Stomach (tissue), 4 donors: ENCODE results near the gene CHMP4A.

Experiments
- EP300 ChIP-seq: sonication (generic); formaldehyde crosslinking; IDR thresholded peaks from one replicate; pipeline ENCODE4 v1.6.1; 2017; ENCODE audit warnings: antibody characterized with exemption
- POLR2A ChIP-seq, 4 donors: fragments of 450-650 bp; IDR thresholded peaks; one replicate each; pipeline ENCODE4 v1.6.1; 2016; ENCODE audit warnings: antibody characterized with exemption in 4 of 4, control low read depth in 2 of 4, mild to moderate bottlenecking in 1 of 4, moderate library complexity in 1 of 4
- POLR2AphosphoS5 ChIP-seq, 3 donors: sonication (generic); formaldehyde crosslinking; IDR thresholded peaks; one replicate each; pipeline ENCODE4 v1.6.1; 2016; ENCODE audit warnings: antibody characterized with exemption in 3 of 3
- TF ChIP-seq, protein P1 (sequence below), 7 experiments: fragments of 450-650 bp in 4 of 7; fragments of 200-600 bp in 3 of 7; sonication (generic) in 3 of 7; IDR thresholded peaks; one replicate each; pipeline ENCODE4 v1.5.1; 2016 to 2019; ENCODE audit warnings: antibody characterized with exemption in 7 of 7, control low read depth in 2 of 7, mild to moderate bottlenecking in 1 of 7

DNA sequence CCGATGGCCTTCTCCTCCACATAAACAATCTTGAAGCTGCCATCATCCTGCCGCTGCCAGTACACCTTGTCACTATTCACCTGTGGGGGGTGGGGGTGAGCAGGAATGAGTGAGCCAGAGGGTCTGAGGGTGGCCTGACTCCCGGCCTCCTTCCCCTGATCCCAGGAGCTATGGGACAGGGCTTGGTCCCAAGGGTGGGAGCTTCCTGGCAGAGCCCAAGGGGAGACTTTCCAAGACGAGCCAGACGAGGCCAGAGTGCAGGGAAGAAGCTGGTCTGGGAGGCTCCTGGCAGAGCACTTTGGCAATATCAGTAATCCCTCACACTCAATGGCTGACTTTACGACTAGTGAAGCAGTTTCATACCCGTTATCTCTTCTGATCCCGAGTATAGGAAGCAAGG, 42.1 kb upstream of the CHMP4A start:
- TF ChIP-seq POLR2A (IDR thresholded peaks at IDR 0.05) (no peak), POLR2AphosphoS5 (IDR thresholded peaks at IDR 0.05) (no peak), EP300 (no peak)
- TF ChIP-seq, protein P1, sequence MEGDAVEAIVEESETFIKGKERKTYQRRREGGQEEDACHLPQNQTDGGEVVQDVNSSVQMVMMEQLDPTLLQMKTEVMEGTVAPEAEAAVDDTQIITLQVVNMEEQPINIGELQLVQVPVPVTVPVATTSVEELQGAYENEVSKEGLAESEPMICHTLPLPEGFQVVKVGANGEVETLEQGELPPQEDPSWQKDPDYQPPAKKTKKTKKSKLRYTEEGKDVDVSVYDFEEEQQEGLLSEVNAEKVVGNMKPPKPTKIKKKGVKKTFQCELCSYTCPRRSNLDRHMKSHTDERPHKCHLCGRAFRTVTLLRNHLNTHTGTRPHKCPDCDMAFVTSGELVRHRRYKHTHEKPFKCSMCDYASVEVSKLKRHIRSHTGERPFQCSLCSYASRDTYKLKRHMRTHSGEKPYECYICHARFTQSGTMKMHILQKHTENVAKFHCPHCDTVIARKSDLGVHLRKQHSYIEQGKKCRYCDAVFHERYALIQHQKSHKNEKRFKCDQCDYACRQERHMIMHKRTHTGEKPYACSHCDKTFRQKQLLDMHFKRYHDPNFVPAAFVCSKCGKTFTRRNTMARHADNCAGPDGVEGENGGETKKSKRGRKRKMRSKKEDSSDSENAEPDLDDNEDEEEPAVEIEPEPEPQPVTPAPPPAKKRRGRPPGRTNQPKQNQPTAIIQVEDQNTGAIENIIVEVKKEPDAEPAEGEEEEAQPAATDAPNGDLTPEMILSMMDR (IDR thresholded peaks at IDR 0.05): no peak
